Body of pancreas (tissue), 4 donors: Measurements from ENCODE around the gene VTCN1. TPM values are rescaled to one million over a fixed set of nuclear protein-coding genes. Genes with fewer than 3 reads are reported as not detected.
A peak's percentile ranks its signal among the peaks of the same experiment; 100 is the strongest.
"Not testable (repeated sequence)": the region's sequence is repeated elsewhere in the genome, so short reads cannot be mapped to it uniquely, and the experiment has no call there.

Source experiments
- ATAC-seq: fragments of 150-250 bp; one replicate; pipeline ENCODE4 v1.9.1; 2016
- DNase-seq, 4 donors: peaks; one replicate each; pipeline ENCODE4 v3.0.0-alpha.2; 2019
- H3K27ac ChIP-seq, 4 donors: fragments of 200-600 bp; sonication (generic); 1 replicate in 3 of 4; 2 replicates in 1 of 4; pipeline versions ENCODE4 v1.5.1 to v1.6.1; 2016 to 2019; ENCODE audit warnings: mild to moderate bottlenecking in 1 of 4, mixed read lengths in 1 of 4, moderate library complexity in 1 of 4
- H3K27me3 ChIP-seq, 2 donors: fragments of 200-600 bp; sonication (generic); one replicate each; pipeline ENCODE4 v1.6.0; 2016; ENCODE audit warnings: mild to moderate bottlenecking in 1 of 2
- H3K36me3 ChIP-seq, 2 donors: fragments of 200-600 bp; sonication (generic); replicated peaks in 1 of 2; 2 replicates each; pipeline ENCODE4 v1.5.1; 2016; ENCODE audit warnings: low read depth in 2 of 2; ENCODE audit not compliant: insufficient read depth in 1 of 2
- H3K4me1 ChIP-seq: fragments of 200-600 bp; sonication (generic); one replicate; pipeline ENCODE4 v1.6.0; 2016
- H3K4me3 ChIP-seq, 2 donors: fragments of 200-600 bp; sonication (generic); 1 replicate in 1 of 2; 2 replicates in 1 of 2; pipeline ENCODE4 v1.5.1; 2016 to 2019
- H3K9me3 ChIP-seq, 3 donors: fragments of 200-600 bp; sonication (generic); 1 replicate in 2 of 3; 2 replicates in 1 of 3; pipeline ENCODE4 v1.5.1; 2016
- CTCF ChIP-seq, 7 experiments: fragments of 450-650 bp in 4 of 7; fragments of 200-600 bp in 3 of 7; sonication (generic) in 3 of 7; IDR thresholded peaks; one replicate each; pipeline ENCODE4 v1.5.1; 2016 to 2019; ENCODE audit warnings: antibody characterized with exemption in 7 of 7
- POLR2A ChIP-seq, 3 donors: fragments of 450-650 bp; IDR thresholded peaks; one replicate each; pipeline ENCODE4 v1.6.1; 2016; ENCODE audit warnings: antibody characterized with exemption in 3 of 3, mild to moderate bottlenecking in 2 of 3
- WGBS, 2 donors: methylation state at CpG; one replicate each; pipeline ENCODE4 v1.1.5; 2017; 5-methylcytosine and 5-hydroxymethylcytosine counted together
- intact Hi-C: fragments of 100-400 bp; cut with DNase I; formaldehyde crosslinking; loops from one replicate; pipeline ENCODE4 v1.15.1; 2023
- total RNA-seq, 2 donors: library from RNA; depleted of rRNA; stranded (reverse); fragments of >200 nt; gene quantifications; one replicate each; pipeline ENCODE4 v1.1.0, GENCODE V29; 2016

VTCN1 gene
- total RNA-seq, result 10 to 100 TPM; 20.4 to 23.1 TPM

DNA sequence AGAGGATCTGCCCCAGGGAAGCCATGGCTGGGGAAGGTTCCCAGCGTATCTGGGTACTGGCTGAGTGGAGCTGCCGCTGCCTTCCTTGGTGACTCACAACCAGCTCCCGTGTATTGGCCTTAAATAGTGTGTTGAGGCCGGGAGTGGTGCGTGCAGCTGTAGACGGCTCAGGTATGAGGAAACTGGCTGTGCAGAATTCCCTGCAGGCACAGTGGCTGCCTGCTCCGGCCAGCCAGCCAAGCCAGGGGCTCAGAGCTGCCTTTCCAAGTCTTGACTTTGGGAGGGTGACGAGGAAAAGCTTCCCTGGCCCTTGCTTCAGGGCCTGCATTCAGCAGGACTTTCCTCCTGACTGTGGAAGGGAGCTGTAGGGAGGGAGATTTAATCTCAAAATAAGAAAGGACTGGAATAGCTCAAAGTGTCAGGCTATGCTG, at the start of gene VTCN1:
VTCN1 (minus strand) TSS at position 97 of the 431 bp plus-strand sequence; CDS start at position 25, 72 bp downstream.
- ATAC-seq, result peak; percentile 85
- H3K4me1 ChIP-seq, result peaks cover 8% of the 10 kb centered on the region
- TF ChIP-seq CTCF (IDR thresholded peaks at IDR 0.05) (peak in 1 of 7 experiments; percentile 3), POLR2A (IDR thresholded peaks at IDR 0.05) (peak; percentile 58 to 92 (median 88))
- no peaks in the 10 kb centered on the region for H3K27me3 ChIP-seq
- H3K36me3 ChIP-seq, result no peaks in the 10 kb centered on the region
- H3K27ac ChIP-seq, result peak within 1 kb of the TSS; percentile 58 to 91 (median 84)
- 62 to 69% methylated on average over 8 of the region's 8 CpGs for WGBS, 2 donors
- intact Hi-C loops, result no loop called here
- H3K9me3 ChIP-seq, result no peaks in the 10 kb centered on the region
- peak; percentile 56 to 75 (median 70) for DNase-seq
- no peak within 1 kb of the TSS for H3K4me3 ChIP-seq

- H3K9me3 ChIP-seq, result no peaks in the 10 kb centered on the region
- ATAC-seq (no peak), DNase-seq (no peak)
- no peaks in the 10 kb centered on the region for H3K27me3 ChIP-seq
- intact Hi-C loops, result no loop called here
- TF ChIP-seq CTCF (IDR thresholded peaks at IDR 0.05) (no peak), POLR2A (IDR thresholded peaks at IDR 0.05) (no peak)
- H3K36me3 ChIP-seq, result no peaks in the 10 kb centered on the region
- WGBS, 2 donors, result 89 to 90% methylated on average over 3 of the region's 3 CpGs
- H3K4me3 ChIP-seq, result no peak overlapping the region
- no peaks in the 10 kb centered on the region for H3K4me1 ChIP-seq
- H3K27ac ChIP-seq, result no peak overlapping the region
Observed at GRCh38 chr1:117258791-117259190, 48.1 kb upstream of the VTCN1 start.

DNA sequence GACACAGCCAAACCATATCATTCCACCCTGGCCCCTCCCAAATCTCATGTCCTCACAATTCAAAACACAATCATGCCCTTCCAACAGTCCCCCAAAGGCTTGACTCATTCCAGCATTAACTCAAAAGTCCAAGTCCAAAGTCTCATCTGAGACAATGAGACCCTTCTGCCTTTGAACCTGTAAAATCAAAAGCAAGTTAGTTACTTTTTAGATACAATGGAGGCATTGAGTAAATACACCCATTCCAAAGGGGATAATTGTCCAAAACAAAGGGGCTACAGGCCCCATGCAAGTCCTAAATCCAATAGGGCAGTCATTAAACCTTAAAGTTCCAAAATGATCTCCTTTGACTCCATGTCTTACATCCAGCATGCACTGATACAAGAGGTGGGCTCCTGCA, 47.3 kb upstream of the VTCN1 start:
- H3K4me3 ChIP-seq, DNase-seq, intact Hi-C loops, ATAC-seq, H3K4me1 ChIP-seq, H3K27ac ChIP-seq, H3K9me3 ChIP-seq, H3K27me3 ChIP-seq, H3K36me3 ChIP-seq: not testable (repeated sequence)

- no peaks in the 10 kb centered on the region for H3K36me3 ChIP-seq
- no peaks in the 10 kb centered on the region for H3K9me3 ChIP-seq
- intact Hi-C loops, result no loop called here
- no peak for DNase-seq
- no peaks in the 10 kb centered on the region for H3K4me1 ChIP-seq
- H3K27ac ChIP-seq, result no peak overlapping the region
- no peaks in the 10 kb centered on the region for H3K27me3 ChIP-seq
- ATAC-seq, result no peak
- TF ChIP-seq POLR2A (IDR thresholded peaks at IDR 0.05), result no peak
- TF ChIP-seq CTCF (IDR thresholded peaks at IDR 0.05), result no peak
- H3K4me3 ChIP-seq, result no peak overlapping the region
Observed at GRCh38 chr1:117257291-117257690, 46.6 kb upstream of the VTCN1 start.

DNA sequence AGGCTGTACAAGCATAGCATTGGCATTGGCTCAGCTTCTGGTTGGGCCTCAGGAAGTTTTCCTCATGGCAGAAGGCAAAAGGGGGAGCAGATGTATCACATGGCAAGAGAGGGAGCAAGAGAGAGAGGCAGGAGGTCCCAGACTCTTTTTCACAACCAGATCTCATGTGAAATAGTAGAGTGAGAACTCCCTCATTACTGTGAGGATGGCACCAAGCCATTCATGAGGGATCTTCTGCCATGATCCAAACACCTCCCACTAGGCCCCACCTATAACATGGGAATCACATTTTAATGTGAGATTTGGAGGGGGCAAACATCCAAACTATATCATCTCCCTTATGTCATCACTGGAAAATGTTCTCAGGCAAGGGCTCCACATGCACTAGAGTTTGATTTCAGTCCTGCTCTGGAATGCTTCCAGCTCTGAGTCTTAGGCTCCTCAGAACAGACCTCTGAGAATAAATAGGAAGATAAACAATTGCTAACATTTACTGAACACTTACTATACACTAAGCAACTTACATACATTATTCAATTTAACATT, 39.4 kb upstream of the VTCN1 start:
- no peaks in the 10 kb centered on the region for H3K27me3 ChIP-seq
- peaks cover 4% of the 10 kb centered on the region for H3K4me1 ChIP-seq
- no peaks in the 10 kb centered on the region for H3K36me3 ChIP-seq
- TF ChIP-seq POLR2A (IDR thresholded peaks at IDR 0.05) (no peak), CTCF (IDR thresholded peaks at IDR 0.05) (no peak)
- ATAC-seq (no peak), DNase-seq (no peak)
- intact Hi-C loops, result no loop called here
- no peak overlapping the region for H3K27ac ChIP-seq
- H3K9me3 ChIP-seq, result no peaks in the 10 kb centered on the region
- no peak overlapping the region for H3K4me3 ChIP-seq
